GM23248 (cell line): ENCODE data around the gene KATNB1.

Experiments
- EZH2 ChIP-seq: fragments of 200-600 bp; sonication (generic); IDR thresholded peaks from 2 replicates; pipeline ENCODE4 v1.6.1; 2018; ENCODE audit warnings: antibody characterized with exemption, mild to moderate bottlenecking; ENCODE audit not compliant: insufficient read depth, poor library complexity, severe bottlenecking
- EZH2phosphoT487 ChIP-seq: fragments of 200-600 bp; sonication (generic); IDR thresholded peaks from 2 replicates; pipeline ENCODE4 v1.6.1; 2018; ENCODE audit warnings: antibody characterized with exemption, moderate library complexity, mild to moderate bottlenecking, low read depth; ENCODE audit not compliant: insufficient read depth

DNA sequence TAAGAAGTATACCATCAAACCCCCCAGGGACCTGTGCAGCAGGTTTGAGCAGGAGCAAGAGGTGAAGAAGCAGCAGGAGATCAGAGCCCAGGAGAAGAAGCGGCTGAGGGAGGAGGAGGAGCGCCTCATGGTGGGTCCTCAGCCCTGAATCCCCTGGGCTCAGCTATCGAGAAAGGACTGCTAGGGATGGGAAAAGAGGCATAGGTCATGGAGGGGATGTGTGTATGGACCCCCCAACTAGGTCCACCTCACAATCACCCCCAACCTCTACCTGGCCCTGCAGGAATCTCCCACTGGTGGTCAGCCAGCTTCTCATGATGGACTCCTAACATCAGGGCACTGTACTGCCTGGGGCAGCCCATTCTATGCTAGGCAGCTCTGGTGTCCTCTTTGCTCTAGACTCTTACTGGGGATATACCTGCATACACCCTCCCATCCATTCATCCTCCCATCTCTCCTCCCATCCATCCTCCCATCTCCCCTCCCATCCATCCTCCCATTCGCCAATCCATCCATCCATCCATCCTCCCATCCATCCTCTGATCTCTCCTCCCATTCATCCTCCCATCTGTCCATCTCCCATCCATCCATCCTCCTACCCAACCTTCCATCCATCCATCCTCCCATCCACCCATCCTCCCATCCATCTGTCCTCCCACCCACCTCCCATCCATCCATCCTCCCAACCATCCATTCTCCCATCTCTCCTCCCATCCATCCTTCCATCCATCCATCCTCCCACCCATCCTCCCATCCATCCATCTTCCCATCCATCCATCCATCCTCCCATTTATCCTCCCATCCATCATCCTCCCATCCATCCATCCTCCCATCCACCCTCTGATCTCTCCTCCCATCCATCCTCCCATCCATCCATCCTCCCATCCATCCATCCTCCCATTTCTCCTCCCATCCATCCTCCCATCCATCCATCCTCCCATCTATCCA, 30.4 kb upstream of the KATNB1 start:
- TF ChIP-seq EZH2phosphoT487 (no peak), EZH2 (no peak)
